22Rv1 (cell line): ENCODE measurements around the gene TUB.

ENCODE experiments used
- CTCF ChIP-seq: fragments of 450-650 bp; IDR thresholded peaks from 2 replicates; pipeline ENCODE4 v1.5.1; 2017; ENCODE audit warnings: mild to moderate bottlenecking
- ZFX ChIP-seq: fragments of 450-650 bp; IDR thresholded peaks from 2 replicates; pipeline ENCODE4 v1.6.1; 2017; ENCODE audit warnings: antibody characterized with exemption, borderline replicate concordance

- TF ChIP-seq CTCF (no peak), ZFX (no peak)
Observed at GRCh38 chr11:8095371-8095770, 14.4 kb downstream of the TUB start.
